SK-MEL-5 (cell line): ENCODE results near the gene ZNF181. TPM values are rescaled to one million over a fixed set of nuclear protein-coding genes. Genes with fewer than 3 reads are reported as not detected.

Experiments used
- DNase-seq: peaks from one replicate; pipeline ENCODE4 v3.0.0-alpha.2; 2016; ENCODE audit warnings: low read depth, low spot score
- in situ Hi-C: cut with HindIII; loops from 2 replicates; pipeline ENCODE4 v1.10.0; 2016; ENCODE audit warnings: low sequenced_read_pairs, high pct_unique_total_duplicates, low pct_unique_long_range_greater_than_20kb
- total RNA-seq: library from RNA; depleted of rRNA; stranded (reverse); fragments of >200 nt; shearing (Covaris generic); gene quantifications from 2 replicates; pipeline ENCODE4 v1.2.3, GENCODE V29; 2014; rRNA removed

Gene ZNF181
- total RNA-seq, 1 experiment from 2014 or later, result 18.5 TPM

DNA sequence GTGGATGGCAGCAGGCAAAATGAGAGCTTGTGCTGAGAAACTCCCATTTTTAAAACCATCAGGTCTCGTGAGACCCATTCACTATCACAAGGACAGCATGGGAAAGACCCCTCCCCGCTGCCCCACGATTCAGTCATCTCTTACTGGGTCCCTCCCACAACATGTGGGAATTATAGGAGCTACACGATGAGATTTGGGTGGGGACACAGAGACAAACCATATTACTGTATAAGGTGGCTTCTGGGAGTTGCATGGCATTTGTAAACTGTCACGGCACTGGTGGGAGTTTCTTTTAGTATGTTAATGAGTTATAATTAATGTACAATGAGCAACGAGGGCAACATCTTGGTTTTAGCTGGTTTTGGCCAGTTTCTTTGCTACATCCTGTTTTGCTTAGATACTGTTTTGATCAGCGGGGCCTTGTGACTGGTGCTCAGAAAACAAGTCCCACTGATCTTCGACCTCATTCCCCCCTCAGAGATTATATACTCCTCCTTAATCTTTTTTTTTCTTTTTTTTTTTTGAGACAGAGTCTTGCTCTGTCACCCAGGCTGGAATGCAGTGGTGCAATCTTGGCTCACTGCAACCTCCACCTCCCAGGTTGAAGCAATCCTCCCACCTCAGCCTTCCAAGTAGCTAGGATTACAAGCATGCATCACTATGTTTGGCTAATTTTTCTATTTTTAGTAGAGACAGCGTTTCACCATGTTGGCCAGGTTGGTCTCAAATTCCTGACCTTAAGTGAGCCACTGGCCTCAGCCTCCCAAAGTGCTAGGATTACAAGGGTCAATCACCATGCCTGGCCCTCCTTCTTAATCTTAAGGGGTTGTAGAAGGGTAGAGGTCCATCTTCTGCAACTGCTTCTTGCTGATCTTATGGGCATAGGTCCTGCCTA, 60.3 kb downstream of the ZNF181 start:
- DNase-seq, result no peak
- in situ Hi-C loops, result no loop called here

Other genes starting within 250 kb of the ZNF181 start
- not detected in 2 replicates for gene SCGB2B2, start 57.1 kb upstream of the ZNF181 start, total RNA-seq
- gene ZNF302, start 56.6 kb upstream of the ZNF181 start, total RNA-seq, result 22.1 and 22.7 TPM in 2 replicates
- gene ZNF599, start 39.0 kb downstream of the ZNF181 start, total RNA-seq, result 1.8 and 2.5 TPM in 2 replicates
- gene ZNF30, start 192.7 kb downstream of the ZNF181 start, total RNA-seq, result 3.2 and 3.9 TPM in 2 replicates
- gene ZNF792, start 230.0 kb downstream of the ZNF181 start, total RNA-seq, result 2.5 and 2.6 TPM in 2 replicates